Measurements from ENCODE around the gene HIGD1B.

Gene HIGD1B

DNA sequence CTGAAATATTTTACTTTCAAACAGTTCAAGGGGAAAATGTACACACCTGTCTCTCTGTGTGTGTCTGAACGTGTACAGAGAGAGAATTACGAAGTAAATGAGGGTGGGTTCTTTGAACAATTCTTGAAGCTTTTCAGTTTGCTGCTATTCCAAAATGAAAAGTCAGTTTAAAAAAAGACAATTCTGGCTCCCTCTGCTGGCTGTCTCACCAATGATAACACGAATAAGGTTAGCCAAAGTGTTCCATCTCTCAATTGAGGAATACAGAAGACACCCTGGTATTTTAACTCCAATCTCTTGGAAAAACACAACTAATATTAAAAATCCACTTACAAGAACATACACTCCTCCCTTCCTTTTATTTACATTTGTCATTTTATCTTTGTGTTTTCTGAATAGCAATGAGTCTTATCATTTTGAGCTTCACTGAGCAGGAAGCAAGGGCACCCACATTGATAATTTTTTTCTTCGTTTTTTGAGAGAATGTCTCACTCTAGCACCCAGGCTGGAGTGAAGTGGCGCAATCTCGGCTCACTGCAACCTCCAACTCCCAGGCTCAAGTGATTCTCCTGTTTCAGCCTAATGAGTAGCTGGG lies 31.0 kb downstream of the HIGD1B start:
- DNase-seq (ENCODE audit: low read depth in 2 of 2), result no peak

DNA sequence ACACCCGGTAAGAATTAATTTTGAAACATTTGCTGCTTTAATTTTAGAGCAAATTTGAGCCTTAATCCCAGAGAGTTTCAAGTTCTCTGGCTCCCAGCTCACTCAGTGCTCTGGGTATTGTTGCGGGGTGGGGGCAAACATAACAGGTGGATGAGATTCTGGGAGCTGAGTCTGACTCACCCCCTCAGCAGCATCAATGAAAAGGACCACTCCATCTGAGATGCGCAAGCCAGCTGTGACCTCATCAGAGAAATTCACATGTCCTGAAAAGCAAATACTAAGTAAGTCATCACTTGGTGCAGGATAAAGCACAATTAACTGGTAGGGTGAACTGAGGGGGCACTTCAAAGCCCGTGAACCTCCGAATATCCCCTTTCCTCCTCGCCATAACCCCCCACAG lies 31.7 kb downstream of the HIGD1B start:
- DNase-seq (ENCODE audit: low read depth in 2 of 2), result no peak

DNA sequence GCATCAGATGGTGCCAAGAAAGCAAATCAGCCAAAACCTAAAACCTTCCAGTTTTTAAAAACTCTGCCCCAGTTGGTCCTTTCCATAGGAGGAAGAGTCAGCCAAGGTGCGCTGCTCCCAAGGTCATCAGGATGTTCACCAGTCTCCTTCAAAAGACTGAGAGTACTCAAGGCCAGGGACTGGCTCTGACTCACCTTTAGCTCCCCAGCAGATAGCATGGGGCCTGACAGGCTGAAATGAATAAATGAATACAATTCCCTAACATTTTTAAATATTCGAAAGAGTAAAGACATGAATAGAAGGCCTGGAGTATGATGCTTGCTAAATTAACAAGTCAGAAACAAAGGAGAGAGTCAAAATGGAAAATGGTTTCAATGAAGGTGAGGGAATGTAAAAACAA lies 32.4 kb downstream of the HIGD1B start:
- no peak for DNase-seq (ENCODE audit: low read depth in 2 of 2)

DNA sequence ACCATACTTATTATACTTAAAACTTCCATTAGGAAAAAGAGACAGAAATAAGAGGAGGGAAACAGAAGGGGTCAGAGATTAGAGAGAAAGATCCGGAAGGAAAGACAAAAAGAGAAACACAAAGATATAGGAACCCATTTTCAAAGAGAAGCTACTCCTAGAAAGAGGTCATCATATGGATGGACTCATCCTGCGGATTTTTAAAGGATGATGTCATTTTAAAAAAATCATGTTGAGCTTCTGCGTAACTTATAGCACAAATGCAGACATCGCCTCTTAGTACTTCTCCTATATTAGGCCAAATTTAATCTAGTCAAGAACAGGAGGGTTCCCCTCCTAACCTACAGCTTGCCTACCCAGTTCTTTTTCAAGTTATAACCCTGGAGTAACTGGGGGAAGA lies 33.5 kb downstream of the HIGD1B start:
- no peak for DNase-seq (ENCODE audit: low read depth in 2 of 2)

DNA sequence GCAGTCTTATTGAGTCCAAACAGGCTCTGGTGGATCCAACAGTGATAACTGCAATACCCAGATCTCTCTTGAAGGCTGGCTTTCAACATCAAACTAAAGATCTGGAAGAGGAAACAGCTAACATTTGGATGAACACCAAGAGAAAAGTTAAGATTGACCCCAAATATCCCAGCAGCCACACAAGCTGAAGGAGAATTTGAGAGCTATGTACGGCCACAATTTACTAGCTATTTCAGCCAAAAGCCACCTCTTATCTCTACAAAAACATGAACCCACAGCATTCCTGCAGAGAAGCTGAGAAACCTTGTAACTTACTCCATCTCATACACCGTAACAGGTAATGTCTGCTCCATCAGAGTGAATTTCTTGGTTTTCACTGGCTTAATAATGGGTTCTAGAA lies 37.3 kb downstream of the HIGD1B start:
- no peak for DNase-seq (ENCODE audit: low read depth in 2 of 2)

DNA sequence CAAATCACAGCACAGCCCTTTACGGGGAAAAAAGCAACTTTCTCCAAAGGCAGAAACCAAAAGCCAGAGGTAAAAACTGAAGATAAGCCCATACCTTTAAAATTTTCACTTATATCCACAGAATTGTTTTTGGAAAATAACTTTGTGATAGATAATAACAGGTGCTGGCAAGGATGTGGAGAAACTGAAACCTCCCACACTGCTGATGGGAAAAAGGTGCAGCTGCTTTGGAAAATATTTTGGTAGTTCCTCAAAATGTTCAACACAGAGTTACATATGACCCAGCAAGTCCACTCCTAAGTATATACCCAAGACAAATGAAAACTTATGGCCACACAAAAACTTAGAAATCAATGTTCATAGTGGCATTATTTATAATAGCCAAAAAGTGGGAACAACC lies 39.3 kb downstream of the HIGD1B start:
- DNase-seq (ENCODE audit: low read depth in 2 of 2), result no peak

DNA sequence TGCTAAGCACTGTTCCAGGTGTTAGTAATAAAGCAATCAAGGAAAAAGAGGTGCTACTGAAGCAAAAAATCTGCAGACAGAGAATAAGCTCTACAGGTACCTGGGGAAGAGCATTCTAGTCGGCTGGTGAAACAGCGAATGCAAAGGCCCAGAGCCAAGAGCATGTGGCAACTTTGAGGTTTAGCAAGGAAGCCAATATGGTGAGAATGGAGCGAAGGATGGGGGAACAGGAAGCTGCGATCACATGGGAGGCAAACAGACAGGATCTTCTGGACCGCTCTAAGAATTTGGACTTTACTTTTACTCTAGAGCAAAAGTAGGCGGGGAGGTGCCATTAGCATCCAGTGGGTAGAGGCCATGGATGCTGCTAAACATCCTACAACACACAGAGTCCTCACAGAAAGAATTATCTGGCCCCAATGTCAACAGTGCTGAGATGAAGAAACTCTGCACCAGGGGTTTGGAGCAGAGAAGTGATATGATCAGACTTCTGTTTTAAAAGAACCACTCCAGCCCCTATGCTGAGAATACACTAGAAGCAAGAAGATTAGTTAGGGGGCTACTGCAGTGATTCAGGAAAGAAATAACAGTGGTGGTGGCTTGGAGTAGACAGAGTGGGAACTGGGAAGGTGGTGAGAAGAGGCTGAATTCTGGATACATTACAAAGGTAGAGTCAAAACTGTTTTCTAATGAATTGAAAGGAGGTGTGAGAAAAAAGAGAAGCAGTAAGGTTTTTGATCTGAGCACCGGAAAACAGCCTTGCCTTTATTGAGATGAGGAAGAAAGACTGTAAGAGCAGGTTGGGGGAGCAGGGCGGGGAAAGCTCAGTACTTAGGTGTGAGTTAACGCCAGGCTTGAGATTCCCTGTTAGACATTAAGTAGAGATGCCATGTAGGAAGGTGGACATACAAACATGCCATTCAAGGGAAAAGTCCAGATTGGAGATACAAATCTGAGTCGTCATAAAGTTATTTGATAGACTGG lies 40.6 kb downstream of the HIGD1B start:
- DNase-seq (ENCODE audit: low read depth in 2 of 2), result no peak

DNA sequence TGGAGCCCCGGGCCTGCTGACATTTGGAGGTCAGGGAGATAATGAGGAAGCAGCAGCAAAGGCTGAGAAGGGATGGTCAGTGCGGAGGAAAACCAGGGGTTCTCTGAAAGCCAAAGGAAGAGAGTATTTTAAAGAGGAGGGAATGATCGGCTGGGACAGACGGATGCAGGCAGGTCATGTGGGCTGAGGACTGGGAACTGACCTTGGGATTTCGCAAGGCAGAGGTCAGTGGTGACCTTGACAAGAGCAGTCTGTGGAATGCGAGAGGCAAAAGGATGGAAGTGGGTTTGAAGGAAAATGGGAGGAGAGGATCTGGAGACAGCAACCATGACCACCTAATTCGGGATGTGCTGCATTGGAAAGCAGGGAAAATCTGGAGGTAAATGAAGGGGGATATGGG lies 41.3 kb downstream of the HIGD1B start:
- no peak for DNase-seq (ENCODE audit: low read depth in 2 of 2)

DNA sequence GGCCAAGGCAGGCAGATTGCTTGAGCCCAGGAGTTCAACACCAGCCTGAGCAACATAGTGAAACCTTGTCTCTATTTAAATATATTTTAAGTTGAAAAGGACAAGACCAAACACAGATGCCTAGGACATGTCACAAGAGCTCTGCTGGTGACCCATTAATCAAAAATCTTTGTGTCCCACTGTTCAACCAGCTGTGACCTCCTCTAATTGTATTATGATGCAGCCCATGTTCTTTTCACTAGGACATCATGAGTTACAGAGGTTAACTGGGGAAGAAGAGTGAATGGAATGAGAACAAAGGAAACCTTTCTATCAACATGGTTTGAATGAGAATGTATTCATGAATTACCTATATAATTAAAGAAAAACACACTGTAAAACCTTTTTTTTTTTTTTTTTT lies 44.6 kb downstream of the HIGD1B start:
- no peak for DNase-seq (ENCODE audit: low read depth in 2 of 2)

DNA sequence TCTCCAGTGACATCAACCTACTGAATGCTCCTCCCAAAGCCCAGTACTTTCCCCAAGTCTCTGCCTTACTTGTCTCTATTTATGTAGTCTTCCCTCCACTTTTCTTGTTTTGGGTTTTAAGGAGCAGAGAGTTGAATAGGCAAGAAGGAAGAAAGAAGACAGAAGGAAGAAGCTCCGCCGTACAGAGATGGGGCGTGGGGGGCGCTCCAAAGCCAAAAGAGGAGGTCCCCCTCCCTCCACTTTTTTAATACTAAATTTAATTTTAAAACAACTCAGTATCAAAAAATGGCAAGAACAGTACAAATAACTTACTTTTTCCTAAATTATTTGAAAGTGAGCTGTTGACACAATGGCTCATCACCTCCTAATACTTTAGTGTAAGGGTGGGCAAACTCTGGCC lies 47.0 kb downstream of the HIGD1B start:
- DNase-seq (ENCODE audit: low read depth in 2 of 2), result no peak

DNA sequence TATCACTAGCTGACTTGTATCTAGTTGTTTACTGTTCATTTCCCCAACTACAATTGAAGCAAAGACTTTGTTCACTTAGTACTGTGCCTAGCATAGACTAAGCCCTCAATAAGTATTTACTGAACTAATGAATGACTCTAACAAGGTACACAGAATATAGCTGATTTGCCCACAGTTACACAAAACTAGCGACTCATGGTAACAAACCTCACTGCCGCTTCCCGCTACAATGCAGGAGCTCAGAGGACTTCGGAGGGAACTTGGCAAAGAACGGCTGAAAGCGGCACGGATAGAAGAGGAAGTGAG lies 51.0 kb downstream of the HIGD1B start:
- DNase-seq (ENCODE audit: low read depth in 2 of 2), result no peak

DNA sequence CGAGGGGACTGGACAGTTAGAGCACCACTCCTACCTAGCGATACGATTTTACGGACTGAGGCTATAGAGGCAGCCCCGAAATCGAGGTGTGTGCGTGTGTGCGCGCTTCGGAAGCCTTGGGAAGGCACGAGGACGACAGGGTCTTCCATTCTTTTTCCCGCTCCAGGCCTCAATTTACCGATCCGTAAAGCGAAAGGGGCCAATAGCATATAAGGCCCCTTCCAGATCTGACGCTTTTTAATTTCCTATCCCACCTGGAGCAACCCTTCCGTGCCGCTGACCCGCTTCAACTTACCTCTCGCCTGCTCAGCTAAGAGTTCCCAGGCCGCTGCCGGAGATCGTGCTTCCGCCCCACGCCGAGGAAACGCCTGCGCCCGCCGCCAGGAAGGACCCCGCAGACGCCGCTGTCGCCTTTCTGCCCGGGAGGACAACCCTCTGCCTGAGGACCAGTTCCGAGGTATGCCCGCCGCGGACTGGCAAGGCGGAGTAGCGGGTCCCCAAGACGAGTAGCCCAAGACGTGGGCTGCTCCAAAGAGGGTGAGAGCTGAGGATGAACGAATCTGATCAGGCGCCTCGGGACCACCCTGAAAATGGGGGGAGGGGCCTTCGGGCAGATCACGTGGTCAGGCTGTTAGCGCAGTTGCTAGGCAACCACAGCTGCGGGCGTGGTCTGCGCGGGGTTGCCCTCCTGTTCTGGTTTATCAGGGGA lies 51.5 kb downstream of the HIGD1B start, which contains the start of gene EFTUD2:
EFTUD2 (minus strand) TSS at position 372 of the 709 bp plus-strand sequence. CDS start 4,924 bp downstream, outside the sequence.
- peak; percentile 83 to 85 for DNase-seq (ENCODE audit: low read depth in 2 of 2)
